K562 (cell line): ENCODE measurements around the gene ZNF544. TPM values are rescaled to one million over a fixed set of nuclear protein-coding genes. Genes with fewer than 3 reads are reported as not detected.

Experiments used
- EHMT2 ChIP-seq: fragments of 450-650 bp; IDR thresholded peaks from 2 replicates; pipeline ENCODE4 v1.6.1; 2018; ENCODE audit warnings: antibody characterized with exemption
- ETV5 ChIP-seq: sonication (generic); formaldehyde crosslinking; IDR thresholded peaks from 2 replicates; pipeline ENCODE4 v1.4.0; 2020; ENCODE audit warnings: low read depth, mild to moderate bottlenecking, missing genetic modification reagents
- EWSR1 ChIP-seq: fragments of 450-650 bp; IDR thresholded peaks from 2 replicates; pipeline ENCODE4 v1.6.1; 2018; ENCODE audit warnings: borderline replicate concordance, mild to moderate bottlenecking, low read depth, moderate library complexity; ENCODE audit not compliant: partially characterized antibody
- MTA1 ChIP-seq: fragments of 450-650 bp; IDR thresholded peaks from 2 replicates; pipeline ENCODE4 v1.6.1; 2017; ENCODE audit warnings: borderline replicate concordance
- NFE2L1 ChIP-seq: fragments of 450-650 bp; IDR thresholded peaks from 2 replicates; pipeline ENCODE4 v1.6.1; 2016; ENCODE audit warnings: missing genetic modification characterization, low read depth, mild to moderate bottlenecking, missing compliant biosample characterization, moderate library complexity, borderline replicate concordance
- POLR2AphosphoS2 ChIP-seq: IDR thresholded peaks from 2 replicates; pipeline ENCODE4 v1.6.1; 2012; ENCODE audit warnings: low read length, improper control_type of control experiment
- RBFOX2 ChIP-seq: fragments of 200-400 bp; formaldehyde crosslinking; IDR thresholded peaks from 2 replicates; pipeline ENCODE4 v1.6.1; 2017; ENCODE audit warnings: low read depth, mild to moderate bottlenecking, low read length, moderate library complexity
- SAP30 ChIP-seq: fragments of 200-600 bp; sonication (generic); IDR thresholded peaks from 2 replicates; pipeline ENCODE4 v1.6.1; 2012; ENCODE audit warnings: borderline replicate concordance, low read depth, mild to moderate bottlenecking, moderate library complexity, low read length, control low read depth, inconsistent platforms; ENCODE audit not compliant: insufficient read depth, poor library complexity, severe bottlenecking
- SIX5 ChIP-seq, 2 experiments: IDR thresholded peaks; 2 replicates each; pipeline ENCODE4 v1.6.1; 2011; ENCODE audit warnings: low read length in 2 of 2, borderline replicate concordance in 1 of 2, low read depth in 1 of 2, mild to moderate bottlenecking in 1 of 2, moderate library complexity in 1 of 2; ENCODE audit not compliant: insufficient read depth in 1 of 2
- SRSF7 ChIP-seq: fragments of 200-400 bp; formaldehyde crosslinking; optimal IDR thresholded peaks from 2 replicates; pipeline ENCODE3; 2017; ENCODE audit warnings: mild to moderate bottlenecking, low read depth, low read length
- polyA plus RNA-seq, 8 experiments: library from polyadenylated mRNA; depleted of rRNA in 4 of 8; stranded (reverse) in 5 of 8; unstranded in 3 of 8; fragments of >200 nt; fragmentation: Nextera tagmentation in 2 of 8; fragmentation: Illumina TruSeq in 1 of 8; extraction: Ambion mirVana in 2 of 8; extraction: Trizol in 1 of 8; gene quantifications; 2 replicates each; pipeline versions ENCODE4 v1.2.1 to v1.2.3, GENCODE V29; 2011 to 2014; ENCODE audit warnings: inconsistent platforms in 1 of 8, missing spikeins in 1 of 8
- total RNA-seq, 7 experiments: library from RNA; depleted of rRNA in 6 of 7; stranded (reverse); fragments of >200 nt in 6 of 7; fragmentation: Illumina TruSeq in 2 of 7; extraction: Trizol in 2 of 7; gene quantifications; 2 replicates each; pipeline versions ENCODE4 v1.2.1 to v1.2.3, GENCODE V29; 2011 to 2021; ENCODE audit warnings: low replicate concordance in 1 of 7
- TF ChIP-seq, protein P1 (sequence below): fragments of 200-800 bp; sonication (Bioruptor generic); IDR thresholded peaks from 2 replicates; pipeline ENCODE4 v1.6.1; 2017; ENCODE audit warnings: missing genetic modification characterization, missing compliant biosample characterization
- TF ChIP-seq, protein P2 (sequence below): sonication (generic); formaldehyde crosslinking; IDR thresholded peaks from 2 replicates; pipeline ENCODE4 v1.8.1; 2023; ENCODE audit warnings: mild to moderate bottlenecking, missing genetic modification reagents
- TF ChIP-seq, protein P3 (sequence below): fragments of 450-650 bp; conservative IDR thresholded peaks from 2 replicates; pipeline ENCODE4 v1.6.1; 2016; ENCODE audit warnings: missing genetic modification characterization, low read depth, mild to moderate bottlenecking, missing compliant biosample characterization, moderate library complexity
- TF ChIP-seq, protein P4 (sequence below), 3 experiments: fragments of 200-800 bp in 1 of 3; fragments of 250-450 bp in 1 of 3; fragments of 450-650 bp in 1 of 3; sonication (Bioruptor Pico) in 1 of 3; sonication (Bioruptor generic) in 1 of 3; formaldehyde crosslinking in 1 of 3; IDR thresholded peaks; 2 replicates each; pipeline versions ENCODE4 v1.6.1 to v1.8.0; 2016 to 2022; ENCODE audit warnings: mild to moderate bottlenecking in 2 of 3, missing genetic modification characterization in 2 of 3, missing compliant biosample characterization in 1 of 3, moderate library complexity in 1 of 3

The ZNF544 gene
- total and polyA plus RNA-seq, 9 of the 15 experiments (the other 6 are each of a cell fraction or from before 2014, with no cell fraction given): 23.6 to 59.0 (median 41.4) TPM

DNA sequence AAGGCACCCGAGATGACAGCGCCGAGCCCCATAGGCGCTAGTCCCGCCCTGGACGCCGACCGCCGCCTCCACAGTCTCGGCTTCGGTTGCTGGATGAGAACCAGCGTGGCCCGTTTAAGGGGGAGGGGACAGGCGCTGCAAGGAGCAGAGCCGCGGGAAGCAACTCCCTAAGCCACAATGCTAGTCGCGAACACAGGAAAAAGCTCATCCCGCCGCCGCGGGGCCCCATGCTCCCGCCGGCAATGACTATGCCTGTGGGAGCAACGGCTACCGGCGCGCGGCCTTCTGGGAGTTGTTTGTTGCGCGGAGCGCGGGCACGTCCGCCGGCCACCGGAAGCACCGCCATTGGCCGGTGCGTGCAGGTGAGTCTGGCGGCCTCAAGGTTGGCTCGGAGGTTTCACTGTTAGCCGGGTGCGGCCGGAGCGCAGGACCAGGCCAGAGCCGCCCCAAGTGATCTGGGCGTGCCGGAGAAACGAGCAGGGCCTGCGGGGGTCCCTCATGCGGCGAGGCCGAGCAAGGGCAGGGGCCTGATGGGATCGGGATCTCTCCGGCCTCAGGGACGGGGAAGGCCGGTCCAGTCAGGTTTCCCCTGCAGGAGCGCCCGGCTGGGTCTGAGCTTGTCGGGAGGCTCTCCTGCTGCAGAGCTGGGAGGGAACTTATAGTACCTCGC lies at the start of gene ZNF544 (continued):
- TF ChIP-seq EHMT2 (no peak), SRSF7 (no peak), SIX5 (IDR thresholded peaks at IDR 0.05; ENCODE audit: borderline replicate concordance in 1 of 2, insufficient read depth in 1 of 2, low read depth in 1 of 2, low read length in 2 of 2) (no peak), POLR2AphosphoS2 (no peak), NFE2L1 (tag) (no peak), ETV5 (CRISPR knock-in tag) (no peak; the same call in none of the 2 replicates), RBFOX2 (peak; percentile 98), MTA1 (no peak), EWSR1 (no peak), SAP30 (peak; percentile 25)
- TF ChIP-seq, protein P1, sequence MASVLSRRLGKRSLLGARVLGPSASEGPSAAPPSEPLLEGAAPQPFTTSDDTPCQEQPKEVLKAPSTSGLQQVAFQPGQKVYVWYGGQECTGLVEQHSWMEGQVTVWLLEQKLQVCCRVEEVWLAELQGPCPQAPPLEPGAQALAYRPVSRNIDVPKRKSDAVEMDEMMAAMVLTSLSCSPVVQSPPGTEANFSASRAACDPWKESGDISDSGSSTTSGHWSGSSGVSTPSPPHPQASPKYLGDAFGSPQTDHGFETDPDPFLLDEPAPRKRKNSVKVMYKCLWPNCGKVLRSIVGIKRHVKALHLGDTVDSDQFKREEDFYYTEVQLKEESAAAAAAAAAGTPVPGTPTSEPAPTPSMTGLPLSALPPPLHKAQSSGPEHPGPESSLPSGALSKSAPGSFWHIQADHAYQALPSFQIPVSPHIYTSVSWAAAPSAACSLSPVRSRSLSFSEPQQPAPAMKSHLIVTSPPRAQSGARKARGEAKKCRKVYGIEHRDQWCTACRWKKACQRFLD (CRISPR knock-in tag): peak; percentile 59
- TF ChIP-seq, protein P2, sequence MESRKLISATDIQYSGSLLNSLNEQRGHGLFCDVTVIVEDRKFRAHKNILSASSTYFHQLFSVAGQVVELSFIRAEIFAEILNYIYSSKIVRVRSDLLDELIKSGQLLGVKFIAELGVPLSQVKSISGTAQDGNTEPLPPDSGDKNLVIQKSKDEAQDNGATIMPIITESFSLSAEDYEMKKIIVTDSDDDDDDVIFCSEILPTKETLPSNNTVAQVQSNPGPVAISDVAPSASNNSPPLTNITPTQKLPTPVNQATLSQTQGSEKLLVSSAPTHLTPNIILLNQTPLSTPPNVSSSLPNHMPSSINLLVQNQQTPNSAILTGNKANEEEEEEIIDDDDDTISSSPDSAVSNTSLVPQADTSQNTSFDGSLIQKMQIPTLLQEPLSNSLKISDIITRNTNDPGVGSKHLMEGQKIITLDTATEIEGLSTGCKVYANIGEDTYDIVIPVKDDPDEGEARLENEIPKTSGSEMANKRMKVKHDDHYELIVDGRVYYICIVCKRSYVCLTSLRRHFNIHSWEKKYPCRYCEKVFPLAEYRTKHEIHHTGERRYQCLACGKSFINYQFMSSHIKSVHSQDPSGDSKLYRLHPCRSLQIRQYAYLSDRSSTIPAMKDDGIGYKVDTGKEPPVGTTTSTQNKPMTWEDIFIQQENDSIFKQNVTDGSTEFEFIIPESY (CRISPR knock-in tag): peak; percentile 77
- TF ChIP-seq, protein P3, sequence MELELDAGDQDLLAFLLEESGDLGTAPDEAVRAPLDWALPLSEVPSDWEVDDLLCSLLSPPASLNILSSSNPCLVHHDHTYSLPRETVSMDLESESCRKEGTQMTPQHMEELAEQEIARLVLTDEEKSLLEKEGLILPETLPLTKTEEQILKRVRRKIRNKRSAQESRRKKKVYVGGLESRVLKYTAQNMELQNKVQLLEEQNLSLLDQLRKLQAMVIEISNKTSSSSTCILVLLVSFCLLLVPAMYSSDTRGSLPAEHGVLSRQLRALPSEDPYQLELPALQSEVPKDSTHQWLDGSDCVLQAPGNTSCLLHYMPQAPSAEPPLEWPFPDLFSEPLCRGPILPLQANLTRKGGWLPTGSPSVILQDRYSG (tag): peak; percentile 49; the same call in 1 of the 2 replicates
- TF ChIP-seq, protein P4, sequence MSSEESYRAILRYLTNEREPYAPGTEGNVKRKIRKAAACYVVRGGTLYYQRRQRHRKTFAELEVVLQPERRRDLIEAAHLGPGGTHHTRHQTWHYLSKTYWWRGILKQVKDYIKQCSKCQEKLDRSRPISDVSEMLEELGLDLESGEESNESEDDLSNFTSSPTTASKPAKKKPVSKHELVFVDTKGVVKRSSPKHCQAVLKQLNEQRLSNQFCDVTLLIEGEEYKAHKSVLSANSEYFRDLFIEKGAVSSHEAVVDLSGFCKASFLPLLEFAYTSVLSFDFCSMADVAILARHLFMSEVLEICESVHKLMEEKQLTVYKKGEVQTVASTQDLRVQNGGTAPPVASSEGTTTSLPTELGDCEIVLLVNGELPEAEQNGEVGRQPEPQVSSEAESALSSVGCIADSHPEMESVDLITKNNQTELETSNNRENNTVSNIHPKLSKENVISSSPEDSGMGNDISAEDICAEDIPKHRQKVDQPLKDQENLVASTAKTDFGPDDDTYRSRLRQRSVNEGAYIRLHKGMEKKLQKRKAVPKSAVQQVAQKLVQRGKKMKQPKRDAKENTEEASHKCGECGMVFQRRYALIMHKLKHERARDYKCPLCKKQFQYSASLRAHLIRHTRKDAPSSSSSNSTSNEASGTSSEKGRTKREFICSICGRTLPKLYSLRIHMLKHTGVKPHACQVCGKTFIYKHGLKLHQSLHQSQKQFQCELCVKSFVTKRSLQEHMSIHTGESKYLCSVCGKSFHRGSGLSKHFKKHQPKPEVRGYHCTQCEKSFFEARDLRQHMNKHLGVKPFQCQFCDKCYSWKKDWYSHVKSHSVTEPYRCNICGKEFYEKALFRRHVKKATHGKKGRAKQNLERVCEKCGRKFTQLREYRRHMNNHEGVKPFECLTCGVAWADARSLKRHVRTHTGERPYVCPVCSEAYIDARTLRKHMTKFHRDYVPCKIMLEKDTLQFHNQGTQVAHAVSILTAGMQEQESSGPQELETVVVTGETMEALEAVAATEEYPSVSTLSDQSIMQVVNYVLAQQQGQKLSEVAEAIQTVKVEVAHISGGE (CRISPR knock-in tag; IDR thresholded peaks at IDR 0.05): peak in 2 of 3 experiments; percentile 11 to 83; a peak in 2 of 6 replicates
